A549 (cell line): Measurements from ENCODE around the gene LAMA2. TPM values are rescaled to one million over a fixed set of nuclear protein-coding genes. Genes with fewer than 3 reads are reported as not detected.

ENCODE experiments used
- ATAC-seq, 2 experiments: fragments of 200-7000 bp in 1 of 2; fragments of >200 bp in 1 of 2; cut with Nextera tagmentation in 1 of 2; cut with Tn5 transposase in 1 of 2; 3 replicates each; pipeline versions ENCODE4 v1.8.0 to v1.9.1; 2018 to 2020; ENCODE audit warnings: mild to moderate bottlenecking in 1 of 2, moderate library complexity in 1 of 2
- CTCF ChIA-PET: fragments of 300-600 bp; sonication (Branson Sonifier 250); formaldehyde crosslinking; extraction: SDS; loops from one replicate; lab custom pipeline; 2021; ENCODE audit warnings: antibody characterized with exemption, inconsistent platforms; lab: Yijun Ruan, JAX
- POLR2A ChIA-PET: fragments of 350-600 bp; formaldehyde crosslinking; extraction: SDS; loops from one replicate; lab custom pipeline; 2021; ENCODE audit warnings: antibody characterized with exemption, inconsistent platforms; lab: Yijun Ruan, JAX
- DNase-seq, 2 experiments: peaks; one replicate each; pipeline versions ENCODE4 v3.0.0 to v3.0.0-alpha.2; 2011 to 2016; ENCODE audit warnings: low read depth in 1 of 2, low spot score in 1 of 2
- FAIRE-seq: peaks from 2 replicates; lab custom pipeline; 2011; peaks lifted over from hg19 to GRCh38; lab: Jason Lieb, UNC
- H3K27ac ChIP-seq, 2 experiments: fragments of >200 bp; sonication (Bioruptor Twin); formaldehyde crosslinking; 3 replicates each; pipeline ENCODE4 v1.5.1; 2016 to 2017
- H3K4me1 ChIP-seq: fragments of >200 bp; sonication (Bioruptor Twin); formaldehyde crosslinking; 3 replicates; pipeline ENCODE4 v1.6.1; 2016
- H3K4me2 ChIP-seq: fragments of >200 bp; sonication (Bioruptor Twin); formaldehyde crosslinking; 3 replicates; pipeline ENCODE4 v1.6.1; 2016
- H3K4me3 ChIP-seq: fragments of >200 bp; sonication (Bioruptor Twin); formaldehyde crosslinking; 3 replicates; pipeline ENCODE4 v1.5.1; 2016
- H3K9me3 ChIP-seq: fragments of >200 bp; sonication (Bioruptor Twin); formaldehyde crosslinking; 3 replicates; pipeline ENCODE4 v1.6.1; 2016
- CBX2 ChIP-seq: fragments of 200-600 bp; sonication (generic); IDR thresholded peaks from 2 replicates; pipeline ENCODE4 v1.6.1; 2016; ENCODE audit warnings: low read depth, mild to moderate bottlenecking, borderline replicate concordance
- CBX8 ChIP-seq: fragments of 200-600 bp; sonication (generic); IDR thresholded peaks from 2 replicates; pipeline ENCODE4 v1.6.1; 2016
- CEBPB ChIP-seq, 2 experiments: fragments of >200 bp in 1 of 2; sonication (Bioruptor Twin) in 1 of 2; formaldehyde crosslinking in 1 of 2; IDR thresholded peaks; 2 replicates each; pipeline ENCODE4 v1.6.1; 2012 to 2016
- EP300 ChIP-seq, 2 experiments: fragments of >200 bp; sonication (Bioruptor Twin); formaldehyde crosslinking; IDR thresholded peaks; 2 replicates in 1 of 2; 3 replicates in 1 of 2; pipeline ENCODE4 v1.6.1; 2016 to 2017
- FOXS1 ChIP-seq: fragments of 250-450 bp; sonication (Bioruptor Pico); IDR thresholded peaks from 2 replicates; pipeline ENCODE4 v1.5.0; 2020; ENCODE audit warnings: mild to moderate bottlenecking, moderate library complexity
- GATA3 ChIP-seq: IDR thresholded peaks from 2 replicates; pipeline ENCODE4 v1.6.1; 2012; ENCODE audit warnings: borderline replicate concordance
- HDAC2 ChIP-seq: fragments of 200-600 bp; sonication (generic); IDR thresholded peaks from 2 replicates; pipeline ENCODE4 v1.6.1; 2016
- HEYL ChIP-seq: fragments of 250-450 bp; sonication (Bioruptor Pico); IDR thresholded peaks from 2 replicates; pipeline ENCODE4 v1.8.0; 2021; ENCODE audit warnings: mild to moderate bottlenecking, moderate library complexity
- JUN ChIP-seq, 2 experiments: fragments of >200 bp; sonication (Bioruptor Twin); formaldehyde crosslinking; IDR thresholded peaks; 2 replicates in 1 of 2; 3 replicates in 1 of 2; pipeline ENCODE4 v1.6.1; 2016 to 2017
- MAZ ChIP-seq: fragments of 150-350 bp; IDR thresholded peaks from 2 replicates; pipeline ENCODE4 v1.6.1; 2014; ENCODE audit warnings: antibody characterized with exemption, low read depth, low read length, borderline replicate concordance
- MYC ChIP-seq: IDR thresholded peaks from 2 replicates; pipeline ENCODE4 v1.6.1; 2012; ENCODE audit warnings: mild to moderate bottlenecking, inconsistent platforms, low read length, improper control_type of control experiment, borderline replicate concordance
- NFE2L2 ChIP-seq: fragments of 150-350 bp; conservative IDR thresholded peaks from 2 replicates; pipeline ENCODE4 v1.6.1; 2014; ENCODE audit warnings: low read length
- POLR2A ChIP-seq: IDR thresholded peaks from 2 replicates; pipeline ENCODE4 v1.6.1; 2012; ENCODE audit warnings: mild to moderate bottlenecking, low read length
- POLR2AphosphoS2 ChIP-seq: conservative IDR thresholded peaks from 2 replicates; pipeline ENCODE4 v1.6.1; 2012; ENCODE audit warnings: low read length, improper control_type of control experiment, inconsistent platforms
- RAD21 ChIP-seq, 2 experiments: fragments of >200 bp in 1 of 2; sonication (Bioruptor Twin) in 1 of 2; formaldehyde crosslinking in 1 of 2; IDR thresholded peaks in 1 of 2; conservative IDR thresholded peaks in 1 of 2; 2 replicates in 1 of 2; 3 replicates in 1 of 2; pipeline ENCODE4 v1.6.1; 2012 to 2018; ENCODE audit warnings: inconsistent platforms in 1 of 2
- RARB ChIP-seq: fragments of 250-450 bp; sonication (Bioruptor Pico); IDR thresholded peaks from 2 replicates; pipeline ENCODE4 v1.8.0; 2021; ENCODE audit warnings: mild to moderate bottlenecking, moderate library complexity
- RNF2 ChIP-seq: fragments of 200-600 bp; sonication (generic); IDR thresholded peaks from 2 replicates; pipeline ENCODE4 v1.6.1; 2016; ENCODE audit warnings: low read depth, mild to moderate bottlenecking, antibody characterized with exemption, moderate library complexity, borderline replicate concordance
- TP53 ChIP-seq: fragments of 250-450 bp; sonication (Bioruptor Pico); IDR thresholded peaks from 2 replicates; pipeline ENCODE4 v1.5.0; 2021; ENCODE audit warnings: mild to moderate bottlenecking, moderate library complexity
- WGBS: methylation state at CpG from one replicate; pipeline ENCODE4 v1.1.6; 2017; ENCODE audit errors: missing lambda C conversion rate; 5-methylcytosine and 5-hydroxymethylcytosine counted together
- polyA plus RNA-seq, 4 experiments: library from polyadenylated mRNA; depleted of rRNA in 3 of 4; stranded (reverse); fragments of >200 nt; fragmentation: RNase III in 1 of 4; extraction: RNeasy Plus Mini Kit Qiagen cat#74134 plus additional on column Dnase treatment in 1 of 4; gene quantifications; 2 replicates in 3 of 4; 3 replicates in 1 of 4; pipeline ENCODE4 v1.2.3, GENCODE V29; 2011 to 2017
- TF ChIP-seq, protein P1 (sequence below): fragments of 450-650 bp; IDR thresholded peaks from 2 replicates; pipeline ENCODE4 v1.6.1; 2014; ENCODE audit warnings: antibody characterized with exemption
- TF ChIP-seq, protein P2 (sequence below): IDR thresholded peaks from 2 replicates; pipeline ENCODE4 v1.6.1; 2012; ENCODE audit warnings: low read depth, borderline replicate concordance
- TF ChIP-seq, protein P3 (sequence below): fragments of 250-450 bp; sonication (Bioruptor Pico); IDR thresholded peaks from 2 replicates; pipeline ENCODE4 v1.5.0; 2020; ENCODE audit warnings: low read depth, mild to moderate bottlenecking, moderate library complexity
- TF ChIP-seq, protein P4 (sequence below): fragments of 200-600 bp; sonication (generic); IDR thresholded peaks from 2 replicates; pipeline ENCODE4 v1.6.1; 2016; ENCODE audit warnings: antibody characterized with exemption, mild to moderate bottlenecking, moderate library complexity

The LAMA2 gene
- polyA plus RNA-seq, 2 of the 4 experiments (the other 2 are of a cell fraction) = 0.21 to 1.3 TPM

DNA sequence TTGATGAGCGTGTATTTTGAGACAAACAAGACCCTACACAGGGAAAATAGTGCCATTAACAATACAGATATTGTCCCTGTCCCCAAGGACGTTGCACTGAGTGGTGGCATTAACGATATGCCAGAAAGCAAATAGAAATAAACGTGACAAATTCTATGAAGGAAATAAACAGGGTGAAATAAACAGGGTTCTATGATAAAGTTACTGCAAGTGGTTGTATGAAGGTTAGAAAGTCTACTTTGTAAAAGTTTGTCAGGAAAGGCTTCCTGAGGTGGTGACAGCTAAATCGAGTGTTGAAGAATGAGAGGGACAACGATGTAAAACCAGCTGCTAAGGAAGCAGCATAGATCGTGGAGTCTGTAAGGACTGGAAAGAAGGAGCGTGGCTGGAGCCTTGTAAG is 380.2 kb downstream of the LAMA2 start:
- ATAC-seq = no peak
- no peak for FAIRE-seq
- CTCF ChIA-PET = interaction anchor here (2.4 kb wide), 1 partner anchor 11 kb away, joined by 7 read pairs; no protein-coding TSS in a partner anchor

DNA sequence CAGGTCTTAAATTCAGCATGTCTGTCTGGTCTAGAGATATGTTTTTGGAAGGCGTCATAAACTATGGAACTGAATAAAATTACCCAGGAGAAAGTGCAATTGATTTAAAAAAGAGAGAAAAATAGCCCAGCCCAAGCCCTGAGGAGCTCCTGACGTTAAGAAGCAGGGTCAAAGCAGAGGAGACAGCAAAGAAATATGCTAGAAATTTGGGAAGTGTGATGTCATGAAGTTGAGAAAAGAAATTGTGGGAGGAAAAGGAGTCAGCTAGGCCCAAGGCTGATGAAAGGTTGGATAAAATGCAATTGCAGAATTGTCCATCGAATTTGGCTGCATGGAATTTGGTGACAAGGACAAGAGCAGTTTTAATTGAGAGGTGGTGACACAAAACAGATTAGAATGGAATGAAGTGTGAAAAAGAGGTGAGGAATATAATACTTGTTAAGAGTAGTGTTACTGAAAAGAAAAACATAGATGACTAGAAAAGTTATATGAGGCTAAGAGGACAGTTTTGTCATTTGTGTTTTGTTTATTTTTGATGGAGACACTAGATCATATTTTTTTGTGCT is 381.6 kb downstream of the LAMA2 start:
- no peak for DNase-seq
- no peaks in the 10 kb centered on the region for H3K4me1 ChIP-seq
- no peak for ATAC-seq
- POLR2A ChIA-PET = no interaction called here
- no peak overlapping the region for H3K27ac ChIP-seq
- 13% methylated on average over 3 of the region's 3 CpGs for WGBS
- CTCF ChIA-PET = interaction anchor here (2.4 kb wide), 1 partner anchor 13 kb away, joined by 7 read pairs; no protein-coding TSS in a partner anchor
- no peak overlapping the region for H3K4me3 ChIP-seq
- no peaks in the 10 kb centered on the region for H3K9me3 ChIP-seq
- no peak overlapping the region for H3K4me2 ChIP-seq
- no peak for TF ChIP-seq CBX2
- TF ChIP-seq FOXS1 = no peak
- TF ChIP-seq CEBPB (IDR thresholded peaks at IDR 0.05) = no peak
- no peak for TF ChIP-seq GATA3
- TF ChIP-seq, protein P1, sequence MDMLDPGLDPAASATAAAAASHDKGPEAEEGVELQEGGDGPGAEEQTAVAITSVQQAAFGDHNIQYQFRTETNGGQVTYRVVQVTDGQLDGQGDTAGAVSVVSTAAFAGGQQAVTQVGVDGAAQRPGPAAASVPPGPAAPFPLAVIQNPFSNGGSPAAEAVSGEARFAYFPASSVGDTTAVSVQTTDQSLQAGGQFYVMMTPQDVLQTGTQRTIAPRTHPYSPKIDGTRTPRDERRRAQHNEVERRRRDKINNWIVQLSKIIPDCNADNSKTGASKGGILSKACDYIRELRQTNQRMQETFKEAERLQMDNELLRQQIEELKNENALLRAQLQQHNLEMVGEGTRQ = no peak
- TF ChIP-seq POLR2A = no peak
- TF ChIP-seq JUN (IDR thresholded peaks at IDR 0.05) = no peak
- no peak for TF ChIP-seq TP53 (CRISPR knock-in tag)
- no peak for TF ChIP-seq RNF2
- TF ChIP-seq, protein P2, sequence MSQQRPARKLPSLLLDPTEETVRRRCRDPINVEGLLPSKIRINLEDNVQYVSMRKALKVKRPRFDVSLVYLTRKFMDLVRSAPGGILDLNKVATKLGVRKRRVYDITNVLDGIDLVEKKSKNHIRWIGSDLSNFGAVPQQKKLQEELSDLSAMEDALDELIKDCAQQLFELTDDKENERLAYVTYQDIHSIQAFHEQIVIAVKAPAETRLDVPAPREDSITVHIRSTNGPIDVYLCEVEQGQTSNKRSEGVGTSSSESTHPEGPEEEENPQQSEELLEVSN = no peak
- no peak for TF ChIP-seq POLR2AphosphoS2
- no peak for TF ChIP-seq EP300 (IDR thresholded peaks at IDR 0.05)
- TF ChIP-seq NFE2L2 = no peak
- TF ChIP-seq HEYL (CRISPR knock-in tag) = no peak
- no peak for TF ChIP-seq RARB
- TF ChIP-seq HDAC2 = no peak
- TF ChIP-seq RAD21 (conservative IDR thresholded peaks at IDR 0.05 in 1 of 2, IDR thresholded peaks at IDR 0.05 in 1 of 2) = no peak
- no peak for TF ChIP-seq MYC
- TF ChIP-seq CBX8 = no peak
- TF ChIP-seq, protein P3, sequence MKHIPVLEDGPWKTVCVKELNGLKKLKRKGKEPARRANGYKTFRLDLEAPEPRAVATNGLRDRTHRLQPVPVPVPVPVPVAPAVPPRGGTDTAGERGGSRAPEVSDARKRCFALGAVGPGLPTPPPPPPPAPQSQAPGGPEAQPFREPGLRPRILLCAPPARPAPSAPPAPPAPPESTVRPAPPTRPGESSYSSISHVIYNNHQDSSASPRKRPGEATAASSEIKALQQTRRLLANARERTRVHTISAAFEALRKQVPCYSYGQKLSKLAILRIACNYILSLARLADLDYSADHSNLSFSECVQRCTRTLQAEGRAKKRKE (CRISPR knock-in tag) = no peak
- TF ChIP-seq, all 56 proteins: peak for 0
- no peak for FAIRE-seq

More for the DNA sequence above, 380.2 kb downstream of the LAMA2 start:
- Histone ChIP-seq H3K4me1 (no peaks in the 10 kb centered on the region), H3K9me3 (no peaks in the 10 kb centered on the region), H3K27ac (no peak overlapping the region)
- WGBS = 5% methylated on average over 8 of the region's 8 CpGs
- no peak for DNase-seq
- POLR2A ChIA-PET = no interaction called here
- TF ChIP-seq MAZ (no peak), MYC (no peak), RAD21 (conservative IDR thresholded peaks at IDR 0.05 in 1 of 2, IDR thresholded peaks at IDR 0.05 in 1 of 2) (no peak)
- TF ChIP-seq, all 56 proteins: peak for 0
- no peak overlapping the region for H3K4me3 ChIP-seq
- no peak overlapping the region for H3K4me2 ChIP-seq

DNA sequence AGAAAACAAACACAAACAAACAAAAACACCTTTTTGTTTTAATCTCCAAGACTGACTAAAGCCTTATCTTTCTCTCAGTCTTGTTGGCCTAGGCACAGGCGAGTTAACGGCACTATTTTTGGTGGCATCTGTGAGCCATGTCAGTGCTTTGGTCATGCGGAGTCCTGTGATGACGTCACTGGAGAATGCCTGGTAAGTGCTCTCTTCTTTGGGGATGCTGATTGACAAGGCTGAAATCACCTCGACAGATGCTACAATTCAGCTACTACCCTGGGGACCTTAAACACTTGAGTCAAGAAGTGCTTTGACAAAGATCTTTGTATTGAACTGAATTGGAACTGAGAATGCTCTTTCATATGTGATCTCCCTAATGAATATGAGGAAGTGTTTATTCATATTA is 384.1 kb downstream of the LAMA2 start:
- no peaks in the 10 kb centered on the region for H3K4me1 ChIP-seq
- DNase-seq (no peak), ATAC-seq (no peak), FAIRE-seq (no peak)
- H3K4me2 ChIP-seq = no peak overlapping the region
- H3K4me3 ChIP-seq = no peak overlapping the region
- TF ChIP-seq, protein P4, sequence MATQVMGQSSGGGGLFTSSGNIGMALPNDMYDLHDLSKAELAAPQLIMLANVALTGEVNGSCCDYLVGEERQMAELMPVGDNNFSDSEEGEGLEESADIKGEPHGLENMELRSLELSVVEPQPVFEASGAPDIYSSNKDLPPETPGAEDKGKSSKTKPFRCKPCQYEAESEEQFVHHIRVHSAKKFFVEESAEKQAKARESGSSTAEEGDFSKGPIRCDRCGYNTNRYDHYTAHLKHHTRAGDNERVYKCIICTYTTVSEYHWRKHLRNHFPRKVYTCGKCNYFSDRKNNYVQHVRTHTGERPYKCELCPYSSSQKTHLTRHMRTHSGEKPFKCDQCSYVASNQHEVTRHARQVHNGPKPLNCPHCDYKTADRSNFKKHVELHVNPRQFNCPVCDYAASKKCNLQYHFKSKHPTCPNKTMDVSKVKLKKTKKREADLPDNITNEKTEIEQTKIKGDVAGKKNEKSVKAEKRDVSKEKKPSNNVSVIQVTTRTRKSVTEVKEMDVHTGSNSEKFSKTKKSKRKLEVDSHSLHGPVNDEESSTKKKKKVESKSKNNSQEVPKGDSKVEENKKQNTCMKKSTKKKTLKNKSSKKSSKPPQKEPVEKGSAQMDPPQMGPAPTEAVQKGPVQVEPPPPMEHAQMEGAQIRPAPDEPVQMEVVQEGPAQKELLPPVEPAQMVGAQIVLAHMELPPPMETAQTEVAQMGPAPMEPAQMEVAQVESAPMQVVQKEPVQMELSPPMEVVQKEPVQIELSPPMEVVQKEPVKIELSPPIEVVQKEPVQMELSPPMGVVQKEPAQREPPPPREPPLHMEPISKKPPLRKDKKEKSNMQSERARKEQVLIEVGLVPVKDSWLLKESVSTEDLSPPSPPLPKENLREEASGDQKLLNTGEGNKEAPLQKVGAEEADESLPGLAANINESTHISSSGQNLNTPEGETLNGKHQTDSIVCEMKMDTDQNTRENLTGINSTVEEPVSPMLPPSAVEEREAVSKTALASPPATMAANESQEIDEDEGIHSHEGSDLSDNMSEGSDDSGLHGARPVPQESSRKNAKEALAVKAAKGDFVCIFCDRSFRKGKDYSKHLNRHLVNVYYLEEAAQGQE = no peak
- no peaks in the 10 kb centered on the region for H3K9me3 ChIP-seq
- CTCF ChIA-PET = no interaction called here
- whole genome bisulfite sequencing = 47% methylated on average over 5 of the region's 5 CpGs
- POLR2A ChIA-PET = no interaction called here
- H3K27ac ChIP-seq = no peak overlapping the region
